GM12878 (cell line): ENCODE measurements around the gene SETBP1. TPM values are rescaled to one million over a fixed set of nuclear protein-coding genes. Genes with fewer than 3 reads are reported as not detected.

Experiments
- ATAC-seq: fragments of 200-7000 bp; cut with Tn5 transposase; 3 replicates; pipeline ENCODE4 v1.9.1; 2020; ENCODE audit warnings: mild to moderate bottlenecking, moderate library complexity
- BruUV-seq: library from RNA; stranded (reverse); fragments of 400-500 nt; replicated peaks from 2 replicates; lab custom pipeline; 2021; lab: Mats Ljungman, UMichigan
- CTCF ChIA-PET: fragments of 300-600 bp; sonication (Branson Sonifier 250); formaldehyde crosslinking; extraction: SDS; loops from one replicate; lab custom pipeline; 2021; ENCODE audit warnings: inconsistent platforms; lab: Yijun Ruan, JAX
- POLR2A ChIA-PET: fragments of 350-600 bp; formaldehyde crosslinking; extraction: SDS; loops from one replicate; lab custom pipeline; 2021; ENCODE audit warnings: inconsistent platforms; lab: Charles Lee
- RAD21 ChIA-PET: fragments of 300-600 bp; sonication (Branson Sonifier 250); formaldehyde crosslinking; loops from one replicate; lab custom pipeline; 2023; ENCODE audit warnings: antibody characterized with exemption; ENCODE audit not compliant: unreplicated experiment; lab: Charles Lee
- SMC1A ChIA-PET: fragments of 300-600 bp; sonication (Branson Sonifier 250); formaldehyde crosslinking; loops from one replicate; lab custom pipeline; 2023; ENCODE audit not compliant: unreplicated experiment, uncharacterized antibody; lab: Charles Lee
- DNase-seq: peaks from one replicate; pipeline ENCODE4 v3.0.0-alpha.2; 2011; ENCODE audit warnings: low read depth, low spot score
- FAIRE-seq: peaks from 3 replicates; lab custom pipeline; 2011; peaks lifted over from hg19 to GRCh38; lab: Jason Lieb, UNC
- H2AFZ ChIP-seq: 2 replicates; pipeline ENCODE4 v1.6.0; 2011; ENCODE audit warnings: low read depth, low read length, control low read depth; ENCODE audit not compliant: control insufficient read depth
- H3K27ac ChIP-seq: 2 replicates; pipeline ENCODE4 v1.5.1; 2011; ENCODE audit warnings: control low read depth; ENCODE audit not compliant: control insufficient read depth, insufficient read depth
- H3K27me3 ChIP-seq, 2 experiments: replicated peaks in 1 of 2; 2 replicates each; pipeline versions ENCODE4 v1.6.0 to v1.6.1; 2011; ENCODE audit warnings: low read length in 1 of 2; ENCODE audit not compliant: control insufficient read depth in 2 of 2, insufficient read depth in 2 of 2
- H3K36me3 ChIP-seq, 2 experiments: 2 replicates each; pipeline ENCODE4 v1.5.1; 2011; ENCODE audit warnings: low read length in 1 of 2; ENCODE audit not compliant: control insufficient read depth in 2 of 2, insufficient read depth in 2 of 2
- H3K4me1 ChIP-seq: 2 replicates; pipeline ENCODE4 v1.6.1; 2011; ENCODE audit warnings: mild to moderate bottlenecking, low read length, moderate library complexity, mixed read lengths; ENCODE audit not compliant: control insufficient read depth, insufficient read depth
- H3K4me2 ChIP-seq: 2 replicates; pipeline ENCODE4 v1.6.0; 2011; ENCODE audit warnings: control low read depth; ENCODE audit not compliant: control insufficient read depth, insufficient read depth
- H3K4me3 ChIP-seq: fragments of 200-600 bp; sonication (generic); 2 replicates; pipeline ENCODE4 v1.5.1; 2016
- H3K79me2 ChIP-seq: 2 replicates; pipeline ENCODE4 v1.6.0; 2011; ENCODE audit warnings: low read length; ENCODE audit not compliant: control insufficient read depth, insufficient read depth
- H3K9ac ChIP-seq: 2 replicates; pipeline ENCODE4 v1.8.0; 2011; ENCODE audit warnings: low read length, control low read depth, mixed read lengths; ENCODE audit not compliant: control insufficient read depth, insufficient read depth
- H3K9me3 ChIP-seq: replicated peaks from 3 replicates; pipeline ENCODE4 v1.5.1; 2011; ENCODE audit warnings: mild to moderate bottlenecking, low read length; ENCODE audit not compliant: control insufficient read depth, insufficient read depth
- H4K20me1 ChIP-seq: 2 replicates; pipeline ENCODE4 v1.6.0; 2011; ENCODE audit not compliant: control insufficient read depth, insufficient read depth
- BACH1 ChIP-seq: fragments of 450-650 bp; IDR thresholded peaks from 2 replicates; pipeline ENCODE4 v1.6.1; 2017; ENCODE audit warnings: mild to moderate bottlenecking, borderline replicate concordance
- BCL3 ChIP-seq: IDR thresholded peaks from 2 replicates; pipeline ENCODE4 v1.6.1; 2011; ENCODE audit warnings: borderline replicate concordance, low read depth, mild to moderate bottlenecking, moderate library complexity, low read length; ENCODE audit not compliant: insufficient read depth, poor library complexity, severe bottlenecking
- CHD4 ChIP-seq: fragments of 200-600 bp; sonication (generic); IDR thresholded peaks from 2 replicates; pipeline ENCODE4 v1.6.1; 2016; ENCODE audit warnings: mild to moderate bottlenecking
- E4F1 ChIP-seq: fragments of 450-650 bp; IDR thresholded peaks from 2 replicates; pipeline ENCODE4 v1.6.1; 2018; ENCODE audit warnings: borderline replicate concordance, mild to moderate bottlenecking; ENCODE audit not compliant: partially characterized antibody
- EED ChIP-seq: sonication (generic); IDR thresholded peaks from 2 replicates; pipeline ENCODE4 v1.6.1; 2016; ENCODE audit warnings: antibody characterized with exemption, low read depth
- FOS ChIP-seq: IDR thresholded peaks from 3 replicates; pipeline ENCODE4 v1.6.1; 2011; ENCODE audit warnings: borderline replicate concordance; ENCODE audit not compliant: insufficient read length; ENCODE audit errors: extremely low read depth
- NBN ChIP-seq: fragments of 450-650 bp; IDR thresholded peaks from 2 replicates; pipeline ENCODE4 v1.6.1; 2016
- NFYB ChIP-seq: IDR thresholded peaks from 2 replicates; pipeline ENCODE4 v1.6.1; 2011; ENCODE audit warnings: low read depth, mild to moderate bottlenecking, low read length, improper control_type of control experiment, moderate library complexity; ENCODE audit not compliant: insufficient read depth
- NKRF ChIP-seq: fragments of 450-650 bp; conservative IDR thresholded peaks from 2 replicates; pipeline ENCODE4 v1.6.1; 2017; ENCODE audit warnings: mild to moderate bottlenecking, moderate library complexity
- RAD51 ChIP-seq: fragments of 450-650 bp; IDR thresholded peaks from 2 replicates; pipeline ENCODE4 v1.6.1; 2016; ENCODE audit warnings: moderate library complexity, mild to moderate bottlenecking, inconsistent platforms
- RELA ChIP-seq: fragments of 450-650 bp; IDR thresholded peaks from 2 replicates; pipeline ENCODE4 v1.8.0; 2014; ENCODE audit warnings: borderline replicate concordance; ENCODE audit not compliant: partially characterized antibody
- SPI1 ChIP-seq: IDR thresholded peaks from 2 replicates; pipeline ENCODE4 v1.6.1; 2011; ENCODE audit warnings: low read depth, mild to moderate bottlenecking, low read length, moderate library complexity, borderline replicate concordance; ENCODE audit not compliant: insufficient read depth
- SUPT20H ChIP-seq: IDR thresholded peaks from 2 replicates; pipeline ENCODE4 v1.6.1; 2011; ENCODE audit warnings: low read depth, mild to moderate bottlenecking, low read length, moderate library complexity, borderline replicate concordance; ENCODE audit not compliant: control insufficient read depth
- TCF7 ChIP-seq: IDR thresholded peaks from 2 replicates; pipeline ENCODE4 v1.6.1; 2014; ENCODE audit warnings: antibody characterized with exemption, borderline replicate concordance
- YBX1 ChIP-seq: fragments of 450-650 bp; IDR thresholded peaks from 2 replicates; pipeline ENCODE4 v1.6.1; 2016; ENCODE audit warnings: antibody characterized with exemption
- ZNF207 ChIP-seq: fragments of 450-650 bp; IDR thresholded peaks from 2 replicates; pipeline ENCODE4 v1.6.1; 2014; ENCODE audit warnings: antibody characterized with exemption, mild to moderate bottlenecking, borderline replicate concordance
- ZNF24 ChIP-seq: fragments of 450-650 bp; IDR thresholded peaks from 2 replicates; pipeline ENCODE4 v1.6.1; 2017; ENCODE audit warnings: antibody characterized with exemption, mild to moderate bottlenecking
- ZSCAN29 ChIP-seq: fragments of 450-650 bp; IDR thresholded peaks from 2 replicates; pipeline ENCODE4 v1.6.1; 2017; ENCODE audit warnings: mild to moderate bottlenecking, moderate library complexity
- WGBS: methylation state at CpG from one replicate; pipeline ENCODE4 v1.1.6; 2016; ENCODE audit warnings: low lambda C conversion rate; ENCODE audit not compliant: insufficient replicate concordance, insufficient coverage; ENCODE audit errors: missing lambda C conversion rate; 5-methylcytosine and 5-hydroxymethylcytosine counted together
- in situ Hi-C: fragments of 300-500 bp; cut with MboI; formaldehyde crosslinking; loops from 9 replicates; pipeline ENCODE4 v1.14.3; 2018; ENCODE audit warnings: mixed read lengths
- intact Hi-C: fragments of 100-400 bp; cut with micrococcal nuclease; formaldehyde crosslinking; loops from one replicate; pipeline ENCODE4 v1.14.2; 2022; ENCODE audit not compliant: unreplicated experiment
- polyA plus RNA-seq, 11 experiments: library from polyadenylated mRNA; depleted of rRNA in 4 of 11; unstranded in 6 of 11; stranded (reverse) in 5 of 11; fragments of >200 nt; fragmentation: Nextera tagmentation in 4 of 11; fragmentation: Illumina TruSeq in 1 of 11; extraction: Ambion mirVana in 4 of 11; extraction: Trizol in 1 of 11; gene quantifications; 1 replicate in 1 of 11; 2 replicates in 10 of 11; pipeline versions ENCODE4 v1.2.1 to v1.2.3, GENCODE V29; 2011 to 2016; ENCODE audit warnings: inconsistent platforms in 2 of 11, missing spikeins in 2 of 11, low read depth in 1 of 11
- total RNA-seq, 4 experiments: library from RNA; depleted of rRNA in 3 of 4; stranded (reverse); fragments of >200 nt in 3 of 4; fragmentation: Illumina TruSeq in 1 of 4; extraction: Trizol in 1 of 4; gene quantifications; 2 replicates each; pipeline versions ENCODE4 v1.2.1 to v1.2.3, GENCODE V29; 2013 to 2021

Gene SETBP1
- total and polyA plus RNA-seq, 10 of the 15 experiments (the other 5 are each of a cell fraction or from before 2014, with no cell fraction given), result 0.99 to 29.7 (median 8.3) TPM

GRCh38 chr18:45023519-45023918, 342.8 kb downstream of the SETBP1 start:
- Histone ChIP-seq H3K27me3 (no peaks in the 10 kb centered on the region), H3K27ac (no peak overlapping the region), H4K20me1 (no peaks in the 10 kb centered on the region), H2AFZ (no peak overlapping the region), H3K9me3 (no peaks in the 10 kb centered on the region)
- 85% methylated on average over 5 of the region's 5 CpGs for WGBS
- CTCF ChIA-PET, result interaction anchor here (1.5 kb wide), 1 partner anchor 21 kb away, joined by 3 read pairs; no protein-coding TSS in a partner anchor
- POLR2A ChIA-PET, result no interaction called here
- in situ Hi-C loops (loop anchor here (10.0 to 25.0 kb wide), 2 partner anchors 61 to 189 kb away; no protein-coding TSS in a partner anchor), intact Hi-C loops (loop anchor here (10.0 kb wide), 1 partner anchor 349 kb away; no protein-coding TSS in a partner anchor)
- TF ChIP-seq SUPT20H (no peak), RAD51 (no peak), TCF7 (no peak), RELA (no peak), FOS (no peak), CHD4 (no peak), NFYB (no peak), NKRF (no peak), E4F1 (no peak), SPI1 (no peak), BCL3 (no peak), YBX1 (no peak), EED (no peak), ZNF24 (no peak), ZSCAN29 (no peak), NBN (no peak), BACH1 (no peak), ZNF207 (no peak)
- TF ChIP-seq, all 136 proteins: peak for 0
- DNase-seq, result no peak
- Histone ChIP-seq H3K36me3 (no peaks in the 10 kb centered on the region), H3K9ac (no peak overlapping the region), H3K79me2 (no peaks in the 10 kb centered on the region), H3K4me2 (no peak overlapping the region), H3K4me1 (no peaks in the 10 kb centered on the region), H3K4me3 (no peak overlapping the region)
- RAD21 ChIA-PET, result no interaction called here
- no TSS peak for BruUV-seq
- SMC1A ChIA-PET, result interaction anchor here (1.4 kb wide), 1 partner anchor 204 kb away, joined by 3 read pairs; no protein-coding TSS in a partner anchor
- FAIRE-seq, result no peak
- no peak for ATAC-seq
